ENCODE measurements around the gene PBX3. TPM values are rescaled to one million over a fixed set of nuclear protein-coding genes. Genes with fewer than 3 reads are reported as not detected.

PBX3 gene
- total and polyA plus RNA-seq, 2 of the 13 experiments (the other 11 are each of a cell fraction or from before 2014, with no cell fraction given) = 6.0 to 11.2 TPM

GRCh38 chr9:125889112-125889475 is 141.9 kb downstream of the PBX3 start:
- H3K79me2 ChIP-seq (ENCODE audit: insufficient read depth, low read length) = no peaks in the 10 kb centered on the region
- peak overlapping the region; percentile 98 for H3K4me2 ChIP-seq (ENCODE audit: low read depth, low read length)
- no peak for FAIRE-seq

GRCh38 chr9:125889476-125890419 is 142.6 kb downstream of the PBX3 start:
- ChIA-PET CTCF (ENCODE audit: low intra/inter-chr PET ratio, low total read pairs) (no interaction called here), POLR2A (no interaction called here)
- Histone ChIP-seq H2AFZ (ENCODE audit: low read length) (peak overlapping the region; percentile 75), H3K27ac (ENCODE audit: extremely low read length, insufficient read depth, low read length) (no peak overlapping the region), H3K4me2 (ENCODE audit: low read depth, low read length) (peak overlapping the region; percentile 98), H3K4me3 (replicated peaks in 1 of 3; ENCODE audit: insufficient read depth in 1 of 3, low read depth in 2 of 3, low read length in 3 of 3) (peak overlapping the region; percentile 66 to 85 (median 77)), H4K20me1 (ENCODE audit: insufficient read depth, low read length) (no peaks in the 10 kb centered on the region), H3K4me1 (ENCODE audit: insufficient read depth, low read length) (peaks cover 45% of the 10 kb centered on the region), H3K36me3 (replicated peaks in 1 of 2; ENCODE audit: control insufficient read depth in 1 of 2, insufficient read depth in 2 of 2, low read length in 2 of 2) (no peaks in the 10 kb centered on the region), H3K79me2 (ENCODE audit: insufficient read depth, low read length) (no peaks in the 10 kb centered on the region), H3K9me3 (ENCODE audit: low read length) (no peaks in the 10 kb centered on the region), H3K9ac (ENCODE audit: insufficient read depth, low read depth, low read length) (peak overlapping the region; percentile 64; the same call in 1 of the 2 replicates), H3K27me3 (ENCODE audit: control insufficient read depth in 1 of 2, insufficient read depth in 2 of 2, low read length in 2 of 2) (no peaks in the 10 kb centered on the region)
- DNase-seq (ENCODE audit: low spot score) = no peak
- 28% methylated on average over 11 of the region's 71 CpGs for WGBS (ENCODE audit: low lambda C conversion rate)
- peak; percentile 86 for ATAC-seq
- in situ Hi-C loops (cut with HindIII; ENCODE audit: extremely low pct_ligation_motif_present, low pct_unique_long_range_greater_than_20kb) = no loop called here
- FAIRE-seq = no peak
- intact Hi-C loops (cut with micrococcal nuclease; ENCODE audit: unreplicated experiment) = loop anchor here (5.0 kb wide), 1 partner anchor 142 kb away; the partner anchor contains the start of gene PBX3
- no TSS peak for BruUV-seq (replicated peaks)
- TF ChIP-seq ZNF75D (CRISPR knock-in tag; IDR thresholded peaks at IDR 0.05; ENCODE audit: borderline replicate concordance) (no peak), MIER2 (CRISPR knock-in tag; IDR thresholded peaks at IDR 0.05) (no peak), ZBTB34 (CRISPR knock-in tag; IDR thresholded peaks at IDR 0.05) (no peak), PLRG1 (conservative IDR thresholded peaks at IDR 0.05) (no peak), ZFAT (CRISPR knock-in tag; conservative IDR thresholded peaks at IDR 0.05) (no peak), SRF (IDR thresholded peaks at IDR 0.05; ENCODE audit: low read depth, low read length) (no peak), KDM3A (CRISPR knock-in tag; IDR thresholded peaks at IDR 0.05; ENCODE audit: low read depth) (no peak), TOPORS (CRISPR knock-in tag; IDR thresholded peaks at IDR 0.05) (no peak), ZNF333 (CRISPR knock-in tag; IDR thresholded peaks at IDR 0.05; ENCODE audit: borderline replicate concordance) (no peak), ZNF841 (CRISPR knock-in tag; IDR thresholded peaks at IDR 0.05; ENCODE audit: borderline replicate concordance) (no peak), SIN3B (IDR thresholded peaks at IDR 0.05; ENCODE audit: low read length) (no peak), MYPOP (CRISPR knock-in tag; IDR thresholded peaks at IDR 0.05) (0 out of 2 replicates have a peak, but pooled peaks have one; percentile 36), GLMP (CRISPR knock-in tag; IDR thresholded peaks at IDR 0.05; ENCODE audit: borderline replicate concordance) (no peak)

More at GRCh38 chr9:125889112-125889475, 141.9 kb downstream of the PBX3 start:
- no TSS peak for BruUV-seq (replicated peaks)
- Histone ChIP-seq H4K20me1 (ENCODE audit: insufficient read depth, low read length) (no peaks in the 10 kb centered on the region), H3K36me3 (replicated peaks in 1 of 2; ENCODE audit: control insufficient read depth in 1 of 2, insufficient read depth in 2 of 2, low read length in 2 of 2) (no peaks in the 10 kb centered on the region), H3K9ac (ENCODE audit: insufficient read depth, low read depth, low read length) (0 out of 2 replicates have a peak overlapping the region, but pooled peaks have one; percentile 31), H3K4me3 (replicated peaks in 1 of 3; ENCODE audit: insufficient read depth in 1 of 3, low read depth in 2 of 3, low read length in 3 of 3) (peak overlapping the region in 2 of 3 experiments; percentile 77 to 85; a peak in 3 of 6 replicates), H2AFZ (ENCODE audit: low read length) (no peak overlapping the region), H3K9me3 (ENCODE audit: low read length) (no peaks in the 10 kb centered on the region), H3K27me3 (ENCODE audit: control insufficient read depth in 1 of 2, insufficient read depth in 2 of 2, low read length in 2 of 2) (no peaks in the 10 kb centered on the region), H3K4me1 (ENCODE audit: insufficient read depth, low read length) (peaks cover 40% of the 10 kb centered on the region), H3K27ac (ENCODE audit: extremely low read length, insufficient read depth, low read length) (no peak overlapping the region)
- intact Hi-C loops (cut with micrococcal nuclease; ENCODE audit: unreplicated experiment) = loop anchor here (5.0 kb wide), 1 partner anchor 142 kb away; the partner anchor contains the start of gene PBX3
- DNase-seq (ENCODE audit: low spot score) (no peak), ATAC-seq (no peak; the same call in 2 of the 3 replicates)
- WGBS (ENCODE audit: low lambda C conversion rate) = 85% methylated on average over 21 of the region's 21 CpGs
- no peak for TF ChIP-seq TGIF2 (CRISPR knock-in tag; IDR thresholded peaks at IDR 0.05)
- peak; percentile 76 for TF ChIP-seq ZBTB38 (CRISPR knock-in tag; IDR thresholded peaks at IDR 0.05)
- ChIA-PET CTCF (ENCODE audit: low intra/inter-chr PET ratio, low total read pairs) (no interaction called here), POLR2A (no interaction called here)
- in situ Hi-C loops (cut with HindIII; ENCODE audit: extremely low pct_ligation_motif_present, low pct_unique_long_range_greater_than_20kb) = no loop called here

Data from HepG2 (cell line).